Measurements from ENCODE around the gene KCNIP1.
"Not testable (repeated sequence)": the region's sequence is repeated elsewhere in the genome, so short reads cannot be mapped to it uniquely, and the experiment has no call there.

KCNIP1 gene

GRCh38 chr5:170751631-170752030 lies 247.8 kb downstream of the KCNIP1 start:
- no peak for DNase-seq (ENCODE audit: low read depth)

- DNase-seq (ENCODE audit: low read depth) = no peak
Measured at GRCh38 chr5:170752257-170753215, 248.7 kb downstream of the KCNIP1 start.

DNA sequence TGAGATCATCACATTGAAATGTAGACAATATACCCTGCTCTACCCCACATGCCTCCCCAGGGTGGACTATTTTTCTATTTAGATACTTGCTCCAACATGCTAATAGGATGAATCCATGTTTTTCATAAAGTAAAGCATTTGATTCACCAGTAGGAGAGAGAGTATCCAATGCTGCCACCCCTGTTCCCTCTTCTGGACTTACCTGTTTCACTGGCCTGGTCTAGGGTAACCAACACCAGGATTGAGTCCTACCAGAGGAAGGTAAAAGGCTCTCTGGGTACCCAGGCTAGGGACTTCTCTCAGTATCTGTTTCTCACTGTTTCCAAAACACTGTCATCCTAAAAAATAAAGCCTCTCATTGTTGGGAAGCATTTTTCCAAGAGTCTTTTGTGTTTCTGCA lies 249.5 kb downstream of the KCNIP1 start:
- DNase-seq (ENCODE audit: low read depth) = no peak

DNA sequence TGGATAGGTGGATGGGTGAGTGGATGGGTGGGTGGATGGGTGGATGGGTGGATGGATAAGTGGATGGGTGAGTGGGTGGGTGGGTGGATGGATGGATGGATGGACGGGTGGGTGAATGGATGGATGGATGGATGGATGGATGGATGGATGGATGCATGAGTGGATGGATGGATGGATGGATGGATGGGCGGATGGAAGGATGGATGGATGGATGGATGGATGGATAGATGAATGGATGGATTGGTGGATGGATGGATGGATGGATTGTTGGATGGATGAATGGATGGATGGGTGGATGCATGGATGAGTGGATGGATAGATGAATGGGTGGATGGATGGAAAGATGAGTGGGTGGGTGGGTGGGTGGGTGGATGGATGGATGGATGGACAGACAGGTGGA lies 250.7 kb downstream of the KCNIP1 start:
- not testable (repeated sequence) for DNase-seq (ENCODE audit: low read depth)

DNA sequence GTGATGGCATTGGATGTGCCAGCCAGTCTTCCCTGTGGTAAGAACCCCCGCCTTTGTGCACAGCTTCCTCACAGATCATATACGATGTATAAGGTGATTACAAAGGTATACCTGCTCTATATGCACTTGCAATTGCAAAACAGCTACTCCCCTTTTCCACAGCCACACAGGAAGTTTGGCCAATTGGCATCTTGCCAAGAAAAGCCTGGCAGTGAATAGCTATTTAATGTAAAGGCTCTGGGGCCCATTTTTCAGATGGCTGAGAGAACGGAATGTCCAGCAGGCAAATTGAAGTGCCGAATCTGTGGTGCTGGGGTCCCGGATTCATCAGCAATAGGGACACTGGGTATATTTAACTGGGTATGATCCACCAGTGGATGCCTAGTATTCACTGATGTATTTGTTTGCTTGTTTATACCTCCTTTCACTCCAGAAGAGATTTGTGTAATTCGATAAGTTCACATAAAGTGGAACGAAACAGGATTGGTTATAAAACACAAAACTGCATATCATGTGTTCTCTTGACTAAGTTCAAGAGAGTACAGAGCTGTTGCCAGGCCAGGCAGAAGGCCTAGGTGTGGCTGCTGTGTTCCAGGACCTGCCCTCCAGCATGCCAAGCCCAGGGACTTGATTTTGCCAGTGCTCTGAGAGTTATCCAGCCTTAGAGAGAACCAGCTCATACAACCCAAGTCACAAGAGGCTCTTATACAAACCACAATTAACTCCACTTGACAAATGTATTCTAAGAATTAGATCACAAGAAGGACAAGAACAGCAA lies 252.0 kb downstream of the KCNIP1 start:
- no peak for DNase-seq (ENCODE audit: low read depth)

DNA sequence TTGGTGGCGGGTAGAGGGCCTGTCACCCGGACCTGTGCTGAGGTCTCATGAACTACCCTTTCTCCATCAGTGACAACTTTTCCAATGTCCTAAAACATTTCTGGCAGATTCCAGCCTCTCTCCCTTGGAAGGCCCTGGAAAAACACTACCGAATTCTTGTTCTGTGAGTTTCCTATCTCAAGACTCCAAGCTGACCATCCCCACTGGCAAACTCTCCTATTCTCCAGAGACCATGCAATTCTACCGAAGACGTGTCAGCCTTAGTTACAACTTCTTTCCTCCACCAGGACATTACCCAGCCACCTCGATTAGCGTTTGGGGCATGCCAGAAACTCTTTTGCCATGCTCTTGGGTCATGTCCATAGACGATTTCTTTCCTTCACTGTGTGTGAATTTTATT lies 252.9 kb downstream of the KCNIP1 start:
- no peak for DNase-seq (ENCODE audit: low read depth)

DNA sequence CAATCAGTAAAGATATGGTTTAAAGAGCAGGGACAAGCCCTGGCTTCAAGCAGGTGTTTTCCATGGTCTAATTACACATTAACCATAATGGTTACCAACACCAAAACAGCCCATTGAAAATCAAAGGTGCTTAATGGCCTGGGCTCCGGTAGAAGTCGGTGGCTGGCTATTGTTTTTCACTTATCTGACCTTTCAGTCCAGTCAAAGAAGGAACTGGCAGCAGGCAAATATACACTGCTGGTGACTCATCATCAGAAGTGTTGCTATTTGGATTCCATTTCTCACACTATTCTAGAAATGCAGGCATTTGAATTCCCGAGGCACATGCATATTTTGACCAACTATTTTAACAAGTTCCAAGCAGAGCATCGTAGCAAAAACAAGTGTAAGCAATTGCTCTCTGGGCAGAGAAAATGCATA lies 253.4 kb downstream of the KCNIP1 start:
- DNase-seq (ENCODE audit: low read depth) = no peak

DNA sequence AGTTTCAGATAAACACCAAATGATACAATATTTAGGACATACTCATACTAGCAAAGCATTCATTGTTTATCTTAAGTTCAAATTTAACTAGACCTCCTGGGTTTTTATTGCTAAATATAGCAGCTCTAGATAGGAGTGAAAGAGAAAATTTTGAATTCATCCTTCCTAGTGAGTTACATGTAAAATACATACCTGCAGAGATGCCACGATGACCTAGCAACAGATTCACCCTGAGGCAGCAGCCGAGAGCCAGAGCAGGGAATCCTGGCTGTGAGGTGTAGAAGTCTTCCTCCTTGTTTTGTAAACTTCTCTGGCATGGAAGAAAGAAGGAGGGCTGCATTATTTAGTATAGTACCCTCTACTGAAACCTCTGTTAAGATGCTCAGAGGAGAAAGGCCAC lies 253.8 kb downstream of the KCNIP1 start:
- DNase-seq (ENCODE audit: low read depth) = no peak

DNA sequence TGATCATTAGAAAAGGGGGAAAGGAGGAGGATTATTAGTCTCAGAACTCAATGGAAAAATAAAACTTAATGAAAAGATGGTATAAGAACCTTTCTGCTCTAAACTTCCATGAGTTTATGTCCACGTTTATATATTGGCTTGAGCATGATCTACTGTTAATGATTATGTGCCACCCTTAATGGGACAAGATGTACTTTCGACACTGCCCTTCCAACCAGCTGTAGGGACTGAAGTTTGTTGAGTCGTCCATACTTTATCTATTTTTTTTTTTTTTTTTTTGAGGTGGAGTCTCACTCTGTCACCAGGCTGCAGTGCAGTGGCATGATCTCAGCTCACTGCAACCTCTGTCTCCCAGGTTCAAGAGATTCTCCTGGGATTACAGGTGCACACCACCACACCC lies 254.7 kb downstream of the KCNIP1 start:
- DNase-seq (ENCODE audit: low read depth) = no peak

GRCh38 chr5:170760113-170760512 lies 256.3 kb downstream of the KCNIP1 start:
- no peak for DNase-seq (ENCODE audit: low read depth)

DNA sequence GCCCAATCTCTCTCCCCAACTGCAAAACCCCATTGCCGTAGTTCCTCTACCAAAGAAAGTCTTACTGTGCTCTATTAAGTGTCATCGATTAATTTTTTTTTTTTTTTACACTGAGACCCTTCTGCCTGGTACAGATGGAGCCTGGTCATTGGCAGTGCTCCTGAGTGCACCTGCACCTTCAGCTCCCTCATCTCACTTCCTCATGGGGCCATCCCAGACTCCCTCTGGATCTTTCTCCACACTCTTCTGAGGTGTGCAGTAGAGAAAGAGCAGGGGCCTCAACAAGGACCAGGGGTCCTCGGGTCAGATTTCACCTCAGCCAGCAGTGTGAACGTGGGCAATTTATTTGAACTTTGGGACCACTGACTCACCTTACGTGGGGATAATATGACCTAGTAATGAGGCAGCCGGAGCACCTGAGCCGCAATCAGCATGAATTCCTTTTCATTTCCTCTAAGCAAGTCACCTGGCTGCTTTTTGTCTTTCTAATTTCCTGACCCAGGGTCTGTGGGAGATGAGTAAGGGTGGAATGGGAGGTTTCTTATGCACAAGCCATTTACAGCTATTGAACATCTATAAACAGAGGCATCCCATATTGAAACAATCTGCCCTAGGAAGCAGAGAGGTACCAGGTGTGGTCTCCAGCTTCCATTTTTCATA lies 257.4 kb downstream of the KCNIP1 start:
- DNase-seq (ENCODE audit: low read depth) = no peak

GRCh38 chr5:170761708-170762066 lies 257.9 kb downstream of the KCNIP1 start:
- DNase-seq (ENCODE audit: low read depth) = no peak

DNA sequence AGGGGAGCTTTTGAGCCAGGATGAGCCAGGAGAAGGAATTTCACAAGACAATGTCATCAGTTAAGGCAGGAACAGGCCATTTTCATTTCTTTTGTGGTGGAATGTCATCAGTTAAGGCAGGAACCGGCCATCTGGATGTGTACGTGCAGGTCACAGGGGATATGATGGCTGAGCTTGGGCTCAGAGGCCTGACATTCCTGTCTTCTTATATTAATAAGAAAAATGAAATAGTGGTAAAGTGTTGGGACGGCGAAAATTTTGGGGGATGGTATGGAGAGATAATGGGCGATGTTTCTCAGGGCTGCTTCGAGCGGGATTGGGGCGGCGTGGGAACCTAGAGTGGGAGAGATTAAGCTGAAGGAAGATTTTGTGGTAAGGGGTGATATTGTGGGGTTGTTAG lies 258.5 kb downstream of the KCNIP1 start:
- not testable (repeated sequence) for DNase-seq (ENCODE audit: low read depth)

DNA sequence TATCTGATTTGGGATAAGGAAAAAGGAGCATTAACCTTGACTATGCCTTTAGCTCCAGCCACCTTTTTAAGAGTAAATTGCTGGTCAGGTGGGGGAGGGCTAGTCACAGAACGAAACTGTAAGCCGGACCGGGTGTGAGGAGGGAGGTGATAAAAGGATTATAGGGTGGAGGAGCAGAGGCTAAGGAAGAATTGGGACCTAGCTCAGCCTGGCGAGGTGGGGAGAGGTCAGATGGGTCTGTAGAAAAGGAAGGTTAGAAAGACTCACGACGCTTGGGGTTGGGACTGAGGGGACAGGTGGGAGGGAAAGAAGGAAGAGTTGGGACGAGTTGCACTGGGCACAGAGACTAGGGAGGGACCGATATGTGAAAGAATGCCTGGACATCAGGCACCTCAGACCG lies 262.0 kb downstream of the KCNIP1 start:
- not testable (repeated sequence) for DNase-seq (ENCODE audit: low read depth)

DNA sequence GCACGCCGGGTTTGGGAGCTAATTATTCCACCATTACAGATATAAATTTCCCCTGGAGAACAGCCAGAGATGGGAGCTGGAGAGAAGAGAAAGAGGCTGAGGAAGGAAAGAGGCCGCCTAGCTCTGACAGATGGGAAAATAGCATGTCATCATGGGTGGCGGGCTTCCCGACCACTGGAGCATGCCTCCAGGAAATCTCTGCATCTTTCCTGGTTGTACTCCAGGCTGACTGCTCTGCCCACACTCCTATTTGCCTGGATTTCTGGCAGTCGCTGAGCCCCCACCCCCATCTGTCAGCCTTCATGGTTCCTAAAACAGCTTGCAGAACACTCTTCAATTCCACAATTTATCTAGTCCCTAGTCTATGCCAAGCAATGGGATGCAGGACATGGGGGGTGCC lies 265.4 kb downstream of the KCNIP1 start:
- DNase-seq (ENCODE audit: low read depth) = no peak

DNA sequence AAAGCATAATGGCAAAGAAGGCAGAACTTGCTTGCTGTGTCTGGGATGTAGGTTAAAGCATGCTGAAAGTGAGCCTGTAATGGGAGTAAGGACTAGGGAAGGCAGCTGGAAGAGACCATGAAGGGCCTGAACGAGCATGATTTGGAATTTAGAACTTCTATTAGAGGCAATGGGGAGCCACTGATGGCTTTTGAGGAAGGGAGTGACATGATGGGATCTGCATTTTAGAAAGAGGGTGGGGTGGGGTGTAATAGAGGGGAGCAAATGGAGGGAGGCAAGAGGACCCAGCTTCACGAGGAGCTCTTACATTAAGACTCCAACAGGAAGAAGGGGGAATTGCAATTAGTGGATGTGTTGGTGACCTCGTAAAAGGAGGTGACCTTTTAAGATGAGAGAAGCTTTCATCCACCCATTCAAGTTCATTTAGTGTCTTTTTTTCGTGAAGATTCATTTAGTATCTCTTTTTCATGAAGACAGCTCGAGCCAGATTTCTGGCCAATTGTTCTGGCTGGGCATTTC lies 266.1 kb downstream of the KCNIP1 start:
- no peak for DNase-seq (ENCODE audit: low read depth)

GRCh38 chr5:170771496-170771895 lies 267.7 kb downstream of the KCNIP1 start:
- DNase-seq (ENCODE audit: low read depth) = no peak

DNA sequence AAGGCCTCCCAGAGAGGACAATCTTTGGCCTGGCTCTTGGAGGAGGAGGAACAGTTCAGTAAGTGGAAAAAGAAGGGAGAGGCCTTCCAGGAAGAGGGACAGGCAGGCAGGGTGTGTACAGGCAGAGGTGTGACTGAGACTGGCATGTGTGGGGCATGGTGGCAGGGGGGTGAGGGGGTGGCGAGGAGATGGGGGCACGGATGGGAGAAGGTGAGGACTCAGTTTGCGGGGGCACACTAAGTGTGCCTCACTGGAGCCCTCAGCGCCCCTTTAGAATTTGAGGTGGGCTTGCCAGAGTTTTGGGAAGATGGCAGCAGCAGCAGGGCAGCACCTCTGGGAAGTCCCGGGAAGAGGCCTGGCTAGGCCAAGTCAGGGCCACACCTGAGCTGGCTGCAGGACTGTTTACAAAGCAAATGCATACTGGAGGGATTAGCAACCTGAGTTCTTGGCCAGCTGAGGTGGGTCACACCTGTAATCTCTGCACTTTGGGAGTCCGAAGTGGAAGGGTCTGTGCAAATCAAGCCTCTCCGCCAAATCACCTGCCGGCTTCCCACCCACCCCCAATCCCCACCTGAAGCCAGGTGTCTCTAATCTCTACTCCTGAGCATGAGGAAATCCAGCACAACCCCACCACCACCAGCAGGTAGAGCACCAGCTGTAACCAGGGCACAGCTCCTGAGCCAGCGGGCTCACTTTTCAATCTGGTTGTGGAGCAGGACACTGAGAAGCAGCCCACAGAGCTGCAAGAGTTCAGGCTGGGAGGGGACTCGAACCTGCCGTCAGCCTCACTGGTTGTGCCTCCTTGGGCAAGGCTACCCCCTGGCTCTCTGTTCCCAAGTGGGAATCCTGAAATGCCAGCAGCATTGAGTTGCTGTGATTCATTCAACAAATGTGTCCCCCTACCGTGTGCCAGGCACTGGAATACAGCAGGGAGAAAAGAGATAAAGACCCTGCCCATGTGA lies 269.5 kb downstream of the KCNIP1 start:
- DNase-seq (ENCODE audit: low read depth) = no peak

DNA sequence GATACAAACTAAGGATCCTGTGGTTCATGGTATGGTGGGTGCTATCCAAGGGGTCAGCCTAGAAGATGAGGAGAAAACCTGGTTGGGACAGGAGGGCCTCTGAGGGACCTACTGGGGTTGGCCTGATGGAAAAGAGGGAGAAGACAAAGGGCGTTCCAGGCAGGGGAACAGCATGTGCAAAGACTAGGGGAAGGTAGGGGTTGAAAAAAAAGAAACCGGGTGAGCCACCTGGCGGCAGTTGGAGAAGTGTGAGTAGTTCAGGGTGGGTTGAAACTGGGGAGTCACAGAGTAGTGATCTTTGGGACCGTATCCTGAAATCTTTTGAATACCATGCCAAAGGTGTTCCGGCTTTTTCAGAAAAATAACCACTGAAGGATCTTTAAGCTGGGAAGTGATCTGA lies 271.0 kb downstream of the KCNIP1 start:
- no peak for DNase-seq (ENCODE audit: low read depth)

DNA sequence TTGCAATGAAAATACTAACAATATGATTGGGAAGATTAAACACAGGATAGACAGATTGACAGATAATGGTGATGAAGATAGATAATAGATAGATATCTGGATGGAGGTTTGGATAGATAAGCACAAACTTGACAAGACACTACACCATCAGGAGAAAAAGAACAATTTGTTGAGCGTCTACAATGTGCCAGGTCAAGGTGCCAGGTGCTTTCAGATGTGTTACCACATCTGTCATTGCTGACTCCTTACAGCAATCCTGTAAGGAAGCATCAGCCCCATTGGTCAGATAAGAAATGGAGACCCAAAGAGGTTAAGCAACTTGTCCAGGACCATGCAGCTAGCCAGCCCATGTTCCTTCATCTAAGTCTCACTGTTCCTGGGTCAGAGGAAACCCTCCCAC lies 278.1 kb downstream of the KCNIP1 start:
- DNase-seq (ENCODE audit: low read depth) = no peak

GRCh38 chr5:170782438-170782837 lies 278.6 kb downstream of the KCNIP1 start:
- DNase-seq (ENCODE audit: low read depth) = no peak
